T1000 (cell line): ENCODE measurements around the gene SPOPL.
"Not testable (repeated sequence)": the region's sequence is repeated elsewhere in the genome, so short reads cannot be mapped to it uniquely, and the experiment has no call there.

Experiments
- DNase-seq: peaks from one replicate; lab custom pipeline; 2025; ENCODE audit warnings: mixed read lengths; lab: John Stamatoyannopoulos, UW

SPOPL gene

GRCh38 chr2:138501425-138502254 is at the start of gene SPOPL:
Gene SPOPL (plus strand): TSS chr2:138501770. CDS start chr2:138550217, 48,447 bp downstream.
- DNase-seq: peak; percentile 86

- no peak for DNase-seq
Measured at GRCh38 chr2:138452324-138452723, 49.2 kb upstream of the SPOPL start.

- DNase-seq: no peak
Measured at GRCh38 chr2:138453815-138454214, 47.8 kb upstream of the SPOPL start.

GRCh38 chr2:138454761-138455160 is 46.8 kb upstream of the SPOPL start:
- DNase-seq: no peak

GRCh38 chr2:138455275-138455674 is 46.3 kb upstream of the SPOPL start:
- DNase-seq: no peak

- DNase-seq: no peak
Measured at GRCh38 chr2:138455691-138456090, 45.9 kb upstream of the SPOPL start.

- not testable (repeated sequence) for DNase-seq
Measured at GRCh38 chr2:138462689-138463088, 38.9 kb upstream of the SPOPL start.

- DNase-seq: no peak
Measured at GRCh38 chr2:138468617-138469016, 33.0 kb upstream of the SPOPL start.

- no peak for DNase-seq
Measured at GRCh38 chr2:138469411-138469810, 32.2 kb upstream of the SPOPL start.

- DNase-seq: no peak
Measured at GRCh38 chr2:138470941-138471340, 30.6 kb upstream of the SPOPL start.

- no peak for DNase-seq
Measured at GRCh38 chr2:138474100-138474825, 27.3 kb upstream of the SPOPL start.

GRCh38 chr2:138475277-138475776 is 26.2 kb upstream of the SPOPL start:
- DNase-seq: no peak

- no peak for DNase-seq
Measured at GRCh38 chr2:138476186-138476585, 25.4 kb upstream of the SPOPL start.

- no peak for DNase-seq
Measured at GRCh38 chr2:138476940-138477339, 24.6 kb upstream of the SPOPL start.

- DNase-seq: not testable (repeated sequence)
Measured at GRCh38 chr2:138482796-138483195, 18.8 kb upstream of the SPOPL start.

- no peak for DNase-seq
Measured at GRCh38 chr2:138485019-138485418, 16.6 kb upstream of the SPOPL start.

- DNase-seq: no peak
Measured at GRCh38 chr2:138486363-138487198, 15.0 kb upstream of the SPOPL start.

GRCh38 chr2:138490673-138491494 is 10.7 kb upstream of the SPOPL start:
- DNase-seq: no peak

- DNase-seq: no peak
Measured at GRCh38 chr2:138491495-138491862, 10.1 kb upstream of the SPOPL start.

- no peak for DNase-seq
Measured at GRCh38 chr2:138492160-138492559, 9.4 kb upstream of the SPOPL start.

GRCh38 chr2:138493334-138493733 is 8.2 kb upstream of the SPOPL start:
- no peak for DNase-seq
